Dedifferentiated amniotic fluid mesenchymal stem cell (primary cell): Measurements from ENCODE around the gene NANOGP8.
"Not testable (repeated sequence)": the region's sequence is repeated elsewhere in the genome, so short reads cannot be mapped to it uniquely, and the experiment has no call there.

Source experiments
- DNase-seq: peaks from one replicate; pipeline ENCODE4 v3.0.0-alpha.2; 2016; ENCODE audit errors: extremely low spot score

NANOGP8 gene

GRCh38 chr15:35085176-35085919, at the start of gene NANOGP8:
TSS of gene NANOGP8 (minus strand) at chr15:35085295. CDS start at chr15:35085110, 185 bp downstream.
- DNase-seq, result not testable (repeated sequence)

GRCh38 chr15:35134299-35134698, 49.2 kb upstream of the NANOGP8 start:
- no peak for DNase-seq

GRCh38 chr15:35130245-35130644, 45.1 kb upstream of the NANOGP8 start:
- DNase-seq, result peak; percentile 66

- no peak for DNase-seq
Measured at GRCh38 chr15:35129361-35129760, 44.3 kb upstream of the NANOGP8 start.

- no peak for DNase-seq
Measured at GRCh38 chr15:35127717-35128116, 42.6 kb upstream of the NANOGP8 start.

GRCh38 chr15:35126236-35126635, 41.1 kb upstream of the NANOGP8 start:
- no peak for DNase-seq

GRCh38 chr15:35123743-35124142, 38.6 kb upstream of the NANOGP8 start:
- no peak for DNase-seq

- no peak for DNase-seq
Measured at GRCh38 chr15:35121611-35122359, 36.7 kb upstream of the NANOGP8 start.

- DNase-seq, result no peak
Measured at GRCh38 chr15:35120173-35120572, 35.1 kb upstream of the NANOGP8 start.

- DNase-seq, result no peak
Measured at GRCh38 chr15:35118960-35119359, 33.9 kb upstream of the NANOGP8 start.

GRCh38 chr15:35117543-35118265, 32.6 kb upstream of the NANOGP8 start:
- DNase-seq, result no peak

GRCh38 chr15:35115155-35115725, 30.1 kb upstream of the NANOGP8 start:
- DNase-seq, result no peak

- DNase-seq, result no peak
Measured at GRCh38 chr15:35112346-35112745, 27.3 kb upstream of the NANOGP8 start.

- no peak for DNase-seq
Measured at GRCh38 chr15:35111861-35112260, 26.8 kb upstream of the NANOGP8 start.

GRCh38 chr15:35108453-35108852, 23.4 kb upstream of the NANOGP8 start:
- no peak for DNase-seq

- DNase-seq, result no peak
Measured at GRCh38 chr15:35107561-35107960, 22.5 kb upstream of the NANOGP8 start.

- no peak for DNase-seq
Measured at GRCh38 chr15:35107122-35107521, 22.0 kb upstream of the NANOGP8 start.

GRCh38 chr15:35104526-35105147, 19.5 kb upstream of the NANOGP8 start:
- DNase-seq, result no peak

- DNase-seq, result no peak
Measured at GRCh38 chr15:35102186-35102585, 17.1 kb upstream of the NANOGP8 start.

- no peak for DNase-seq
Measured at GRCh38 chr15:35101335-35101734, 16.2 kb upstream of the NANOGP8 start.

- DNase-seq, result no peak
Measured at GRCh38 chr15:35098737-35099136, 13.6 kb upstream of the NANOGP8 start.

- no peak for DNase-seq
Measured at GRCh38 chr15:35095941-35096340, 10.8 kb upstream of the NANOGP8 start.
